Peyer's patch (tissue), 4 donors: ENCODE measurements around the gene SLC35E1.

Experiments
- CTCF ChIP-seq, 6 experiments: fragments of 450-650 bp in 4 of 6; fragments of 200-600 bp in 2 of 6; sonication (generic) in 1 of 6; IDR thresholded peaks; one replicate each; pipeline ENCODE4 v1.5.1; 2017 to 2019; ENCODE audit warnings: antibody characterized with exemption in 6 of 6, mild to moderate bottlenecking in 3 of 6, moderate library complexity in 1 of 6
- POLR2A ChIP-seq, 2 donors: fragments of 450-650 bp; IDR thresholded peaks; one replicate each; pipeline ENCODE4 v1.5.1; 2017; ENCODE audit warnings: antibody characterized with exemption in 2 of 2, mild to moderate bottlenecking in 2 of 2, moderate library complexity in 2 of 2

- TF ChIP-seq POLR2A (IDR thresholded peaks at IDR 0.05) (no peak), CTCF (IDR thresholded peaks at IDR 0.05) (no peak)
Observed at GRCh38 chr19:16619457-16619856, 47.2 kb upstream of the SLC35E1 start.
